CMK (cell line): ENCODE measurements around the gene EPS8L3.
"Not testable (repeated sequence)": the region's sequence is repeated elsewhere in the genome, so short reads cannot be mapped to it uniquely, and the experiment has no call there.

Experiments used
- DNase-seq: peaks from one replicate; pipeline ENCODE4 v3.0.0-alpha.2; 2010; ENCODE audit warnings: low read depth

EPS8L3 gene

DNA sequence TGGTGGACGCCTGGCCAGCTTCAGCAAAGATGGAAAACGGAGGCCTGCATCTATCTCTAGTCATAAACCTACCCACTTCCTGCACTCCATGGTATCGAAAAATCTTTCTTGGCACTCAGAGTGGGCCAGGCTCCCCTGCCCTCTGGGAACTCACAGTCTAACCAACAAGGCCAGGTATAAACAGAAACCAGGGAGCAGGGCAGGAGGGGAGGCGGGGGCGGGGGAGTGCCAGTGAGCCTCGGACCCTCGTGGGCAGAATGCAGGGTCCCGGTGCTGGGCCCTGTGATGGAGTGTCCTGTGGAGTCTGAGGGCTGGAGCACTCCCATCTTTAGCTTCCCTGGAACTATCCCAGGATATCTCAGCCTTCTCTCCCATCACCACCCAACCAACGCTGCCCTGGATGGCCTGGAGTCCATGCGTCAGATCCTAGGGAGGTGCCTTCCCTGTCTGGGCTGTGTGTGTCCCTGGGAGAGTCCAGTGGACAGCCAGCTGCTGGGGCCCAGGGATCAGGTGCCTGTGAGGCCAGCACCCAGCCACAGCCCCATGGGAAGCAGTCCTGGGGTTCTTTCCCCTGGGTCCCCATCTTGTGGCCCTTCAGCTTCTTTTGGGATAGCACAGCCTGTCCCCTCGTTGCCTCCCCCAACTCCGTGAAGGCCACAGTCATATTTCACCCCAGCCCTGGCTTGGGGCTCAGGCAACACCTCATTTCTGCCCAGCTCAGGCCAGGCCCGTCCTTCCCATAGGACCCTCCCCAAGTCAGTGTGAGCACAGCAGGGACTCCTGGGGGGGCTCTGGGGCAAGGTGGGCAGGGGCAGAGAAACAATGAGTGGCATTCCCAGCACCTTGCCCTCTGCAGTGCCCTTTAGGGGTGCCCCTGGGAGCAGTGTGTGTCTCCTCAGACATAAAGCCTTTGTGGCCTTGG is 1.1 kb upstream of the EPS8L3 start:
- DNase-seq: no peak

DNA sequence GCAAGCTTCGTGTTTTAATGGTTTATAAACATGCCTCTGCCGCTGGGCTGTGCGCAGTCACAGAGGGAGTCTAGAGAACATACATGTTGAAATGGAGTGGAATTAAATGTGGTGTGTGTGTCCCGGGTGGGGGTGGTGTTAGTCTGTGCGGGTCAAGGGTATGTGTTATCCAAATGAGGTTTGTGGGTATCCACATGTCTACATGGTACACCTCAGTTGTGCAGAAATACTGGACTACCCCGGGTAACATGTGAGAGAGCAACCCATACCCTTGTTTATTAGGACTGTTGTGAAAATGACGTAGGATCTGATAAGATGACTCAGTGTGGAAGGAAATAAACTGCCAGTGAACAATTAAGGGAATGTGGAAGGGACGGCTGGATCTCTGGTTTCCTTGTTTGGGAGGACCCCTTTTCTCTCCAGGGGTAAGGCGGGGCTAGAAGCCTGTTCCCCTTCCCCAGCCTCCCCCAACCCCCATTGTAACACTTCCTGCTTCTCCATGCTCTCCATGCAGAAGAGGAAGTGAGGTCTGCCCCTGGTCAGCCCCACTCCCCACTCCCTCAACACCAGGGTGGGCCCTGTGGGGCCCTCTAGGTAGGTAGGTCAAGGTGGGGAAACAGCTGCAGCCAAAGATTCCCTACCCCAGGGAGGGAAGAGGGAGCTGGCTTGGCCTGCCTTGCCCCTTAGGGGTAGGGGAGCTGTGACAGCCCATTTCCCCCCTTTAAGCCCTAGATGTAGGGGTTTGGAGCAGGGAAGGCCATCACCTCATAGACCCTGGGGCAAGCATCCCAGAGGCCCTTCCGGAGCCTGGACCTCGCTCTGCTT is 690 bp downstream of the EPS8L3 start:
- DNase-seq: peak; percentile 78

DNA sequence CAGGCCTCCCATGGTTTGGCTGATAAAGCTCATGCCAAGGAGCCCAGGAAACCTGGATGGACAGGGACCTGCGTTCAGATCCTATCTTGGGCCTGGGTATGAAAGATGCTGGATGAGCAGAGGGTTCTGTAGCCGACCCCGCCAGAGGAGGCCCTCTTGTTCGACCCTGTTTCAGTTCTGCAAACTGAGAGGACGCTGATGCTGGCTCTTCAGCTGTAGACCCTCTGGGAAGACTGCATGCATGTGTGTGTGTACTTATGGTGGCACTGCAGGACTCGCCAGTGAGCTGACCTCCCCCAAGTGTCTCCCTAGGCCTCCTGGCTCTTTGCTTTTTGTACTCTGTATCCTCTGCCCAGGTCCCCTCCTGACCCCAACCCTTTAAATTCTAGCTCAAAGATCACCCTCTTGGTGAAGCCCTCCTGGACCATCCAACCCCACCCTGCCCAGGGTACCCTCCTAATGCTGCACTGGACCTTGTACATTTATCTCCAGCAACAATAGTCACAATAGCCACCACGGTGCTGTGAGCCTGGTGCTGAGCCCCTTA is 1.6 kb downstream of the EPS8L3 start:
- DNase-seq: no peak

DNA sequence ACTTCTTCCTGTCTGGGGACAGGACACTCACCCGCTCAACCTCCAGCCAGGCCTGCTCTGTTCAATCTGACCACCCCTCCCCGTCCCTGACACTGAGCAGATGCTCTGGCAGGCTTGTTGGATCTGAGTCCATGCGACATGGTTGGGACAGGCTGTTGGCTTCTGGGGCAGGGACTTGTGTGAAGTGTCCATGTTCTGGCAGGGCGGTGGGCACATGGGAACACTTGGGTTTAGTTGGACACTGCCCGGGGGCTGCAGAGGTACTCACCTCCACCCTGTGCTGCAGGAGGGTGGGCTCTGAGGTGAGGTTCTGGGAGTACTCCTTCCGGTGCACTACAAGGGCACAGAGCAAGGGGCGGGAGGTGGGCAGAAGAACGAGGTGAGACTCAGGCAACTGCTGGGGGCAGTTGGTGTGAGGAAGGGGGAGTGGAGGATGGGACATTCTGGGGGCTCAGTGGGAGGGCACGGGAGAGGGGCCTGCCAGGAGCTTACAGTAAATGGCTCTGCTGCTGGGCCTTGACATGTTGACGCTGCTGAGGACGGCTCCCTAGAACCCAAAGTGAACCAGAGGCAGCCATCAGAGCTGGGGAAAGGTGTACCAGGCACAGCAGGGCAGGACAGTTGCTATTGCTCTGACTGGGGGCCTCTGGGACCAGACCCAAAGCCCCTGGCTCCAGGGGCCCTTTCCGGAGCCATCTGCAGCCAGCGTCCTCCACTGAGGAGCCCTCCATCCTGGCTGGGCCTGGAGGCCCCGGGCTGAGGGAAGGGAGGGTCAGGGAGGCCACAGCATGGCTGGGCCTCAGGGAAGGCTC is 2.3 kb downstream of the EPS8L3 start:
- no peak for DNase-seq

DNA sequence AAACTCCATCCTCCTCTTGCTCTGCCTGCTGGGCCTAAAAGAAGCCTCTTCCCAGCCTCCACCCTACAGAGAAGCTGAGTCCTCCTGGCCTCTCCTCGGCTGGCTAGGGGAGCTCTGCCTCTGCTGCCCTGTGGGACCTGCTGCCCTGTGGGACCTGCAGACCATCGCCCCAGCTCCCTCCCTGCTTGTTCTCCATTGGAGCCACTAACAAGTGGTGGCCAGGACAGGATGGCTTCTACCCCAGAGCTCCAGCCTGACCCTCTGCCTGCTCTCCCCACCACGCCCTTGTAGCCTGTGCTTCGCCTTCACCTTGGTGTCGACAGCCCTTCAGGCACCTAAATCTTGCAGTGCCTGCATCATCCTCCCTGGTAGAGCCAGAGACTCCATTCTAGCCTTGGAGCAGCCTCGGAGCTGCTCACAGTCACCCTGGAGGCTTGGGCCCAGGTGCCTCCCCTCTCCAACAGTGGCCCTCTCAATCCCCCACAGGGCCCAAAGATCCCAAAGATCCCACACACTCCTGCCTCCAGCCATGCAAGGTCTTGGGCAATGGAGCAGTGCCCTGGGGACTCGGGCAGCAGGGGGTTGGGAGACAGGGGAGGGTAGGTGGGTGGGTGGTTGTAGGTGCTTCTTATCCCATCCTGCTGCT is 3.0 kb downstream of the EPS8L3 start:
- DNase-seq: no peak

DNA sequence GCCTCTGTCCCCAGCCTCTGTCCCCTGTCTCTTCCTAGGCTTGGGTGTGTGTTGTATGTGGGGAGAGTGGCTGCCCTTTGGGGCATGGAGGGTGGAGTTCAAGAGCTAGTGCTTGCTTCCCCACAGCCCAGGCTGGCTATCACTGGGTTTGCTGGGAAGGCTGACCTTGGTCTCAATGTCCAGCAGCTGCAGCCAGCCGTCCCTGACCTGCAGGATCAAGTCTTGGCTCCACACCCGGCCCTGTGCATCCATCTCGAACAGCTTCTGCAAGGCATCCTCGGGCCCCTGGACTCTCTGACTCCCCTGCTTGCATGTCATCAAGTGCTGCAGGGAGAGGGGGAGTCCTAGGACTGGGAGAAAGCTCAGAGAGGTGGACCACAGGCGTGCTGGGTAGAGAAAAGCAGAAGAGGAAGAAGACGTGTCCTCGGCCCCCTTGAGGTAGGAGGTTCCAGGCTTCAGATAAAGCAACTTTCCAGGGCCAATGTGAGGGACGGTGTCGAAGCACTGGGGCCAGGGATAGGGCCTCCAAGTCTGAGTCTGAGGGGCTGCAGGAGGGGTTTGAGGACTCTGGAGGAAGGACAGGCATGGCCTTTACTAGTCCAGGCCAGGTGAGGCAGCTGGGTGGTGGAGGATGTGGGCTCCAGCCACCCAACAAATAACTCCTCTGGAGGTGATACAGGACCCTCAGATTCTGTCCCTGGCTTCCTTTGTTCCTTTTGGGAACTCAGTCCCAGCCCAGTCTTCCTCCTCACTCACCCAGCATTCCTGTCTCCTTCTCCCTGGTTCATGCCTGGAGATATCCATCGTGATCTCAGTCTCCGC is 4.0 kb downstream of the EPS8L3 start:
- DNase-seq: no peak

DNA sequence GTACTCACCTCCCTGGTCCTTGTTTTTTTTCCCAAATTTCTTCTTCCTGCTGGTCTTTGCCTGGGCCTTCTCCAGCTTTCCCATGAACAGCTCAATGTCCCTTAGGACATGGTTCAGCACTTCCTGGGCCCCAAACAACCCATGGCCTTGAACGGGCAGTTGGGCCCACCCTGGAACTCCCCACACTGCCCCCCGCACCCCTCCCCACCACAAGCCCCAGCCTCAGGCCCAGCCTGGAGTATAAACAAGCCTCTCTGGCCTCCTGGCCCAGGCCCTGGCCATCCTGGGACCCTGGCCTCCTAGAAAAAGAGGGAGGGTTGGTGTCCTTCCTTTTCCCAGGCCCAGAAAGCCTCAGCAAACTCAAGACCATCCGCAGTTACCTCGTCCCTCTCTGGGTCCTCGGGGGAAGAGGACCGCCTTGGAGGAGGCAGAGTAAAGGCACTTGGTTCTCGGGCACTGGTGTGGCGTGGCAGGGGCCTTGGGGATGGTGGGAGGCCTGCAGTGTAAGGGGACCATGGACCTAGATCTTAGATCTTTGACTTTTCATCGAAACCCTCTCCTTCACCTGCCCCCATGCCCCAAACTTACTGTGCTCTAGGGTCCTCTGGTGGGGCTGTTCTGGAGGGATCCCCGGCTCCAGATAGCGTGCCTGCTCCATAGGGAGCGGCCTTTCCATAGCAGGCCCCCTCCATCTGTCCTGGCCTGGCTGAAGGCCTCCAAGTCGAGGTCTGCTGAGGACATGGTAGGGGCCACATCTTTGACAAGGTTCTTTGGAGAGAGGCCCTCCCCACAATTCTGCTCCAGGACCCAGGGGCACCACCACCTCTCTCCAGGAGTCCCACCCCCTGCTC is 5.6 kb downstream of the EPS8L3 start:
- DNase-seq: no peak

DNA sequence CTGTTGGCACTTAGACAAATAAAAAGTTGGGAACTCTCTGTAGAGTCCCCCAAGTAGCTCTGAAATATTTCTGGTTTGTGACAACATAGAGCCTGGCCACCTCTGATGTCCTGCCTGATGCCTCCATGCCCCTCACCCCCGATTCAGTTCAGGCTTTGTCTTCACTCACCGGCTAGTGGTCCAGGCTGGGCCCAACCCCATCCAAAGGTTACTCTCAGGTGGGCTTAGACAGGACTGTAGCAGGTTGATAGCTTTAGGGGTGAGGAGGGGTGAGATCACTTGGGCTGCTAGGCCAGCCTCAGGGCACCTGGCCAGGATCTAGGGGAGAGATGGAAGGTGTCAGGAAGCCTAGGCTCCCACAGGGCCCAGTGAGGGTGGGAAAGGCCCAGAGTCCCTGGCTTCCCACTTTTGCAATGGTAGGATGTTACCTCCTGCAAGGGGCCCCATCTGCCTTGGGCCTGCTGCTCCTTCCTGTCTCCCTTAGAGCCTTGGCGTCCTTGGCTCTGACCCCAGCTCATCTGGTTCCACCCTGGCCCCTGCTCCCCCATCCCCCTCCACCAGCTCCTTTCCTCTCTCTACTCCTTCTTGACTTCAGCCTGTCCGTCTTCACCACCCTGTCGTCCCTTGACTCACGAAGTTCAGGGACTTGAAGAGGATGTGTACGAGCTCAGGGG is 6.7 kb downstream of the EPS8L3 start:
- DNase-seq: no peak

DNA sequence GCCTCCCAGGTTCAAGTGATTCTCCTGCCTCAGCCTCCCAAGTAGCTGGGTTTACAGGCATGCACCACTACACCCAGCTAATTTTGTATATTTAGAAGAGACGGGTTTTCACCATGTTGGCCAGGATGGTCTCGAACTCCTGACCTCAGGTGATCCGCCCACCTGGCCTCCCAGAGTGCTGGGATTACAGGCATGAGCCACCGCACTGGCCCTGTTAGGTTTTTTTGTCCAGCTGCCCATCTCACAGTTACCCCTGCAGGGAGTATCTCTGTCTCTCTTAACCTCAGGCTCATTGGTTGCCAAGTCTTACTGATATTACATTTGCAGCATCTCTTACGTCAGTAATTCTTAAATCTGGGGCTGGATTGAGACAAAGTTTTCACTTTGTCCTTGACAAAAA is 7.4 kb downstream of the EPS8L3 start:
- not testable (repeated sequence) for DNase-seq

DNA sequence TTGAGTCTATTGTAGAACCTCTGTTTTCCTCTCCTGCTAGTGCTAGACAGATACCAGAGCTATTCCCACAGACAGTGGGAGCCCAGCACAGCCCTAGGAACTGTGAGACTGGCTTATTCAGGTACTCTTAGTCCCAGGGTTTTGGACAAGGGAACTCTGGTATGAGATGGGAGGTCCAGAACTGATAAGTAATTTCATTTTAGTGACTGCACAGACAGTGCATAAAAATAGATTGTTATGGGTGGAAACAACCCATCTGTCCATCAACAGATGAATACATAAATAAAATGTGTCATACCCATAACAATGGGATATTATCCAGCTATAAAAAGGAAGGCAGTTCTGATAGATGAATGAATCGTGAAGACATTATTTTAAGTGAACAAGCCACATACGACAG is 9.0 kb downstream of the EPS8L3 start:
- no peak for DNase-seq

DNA sequence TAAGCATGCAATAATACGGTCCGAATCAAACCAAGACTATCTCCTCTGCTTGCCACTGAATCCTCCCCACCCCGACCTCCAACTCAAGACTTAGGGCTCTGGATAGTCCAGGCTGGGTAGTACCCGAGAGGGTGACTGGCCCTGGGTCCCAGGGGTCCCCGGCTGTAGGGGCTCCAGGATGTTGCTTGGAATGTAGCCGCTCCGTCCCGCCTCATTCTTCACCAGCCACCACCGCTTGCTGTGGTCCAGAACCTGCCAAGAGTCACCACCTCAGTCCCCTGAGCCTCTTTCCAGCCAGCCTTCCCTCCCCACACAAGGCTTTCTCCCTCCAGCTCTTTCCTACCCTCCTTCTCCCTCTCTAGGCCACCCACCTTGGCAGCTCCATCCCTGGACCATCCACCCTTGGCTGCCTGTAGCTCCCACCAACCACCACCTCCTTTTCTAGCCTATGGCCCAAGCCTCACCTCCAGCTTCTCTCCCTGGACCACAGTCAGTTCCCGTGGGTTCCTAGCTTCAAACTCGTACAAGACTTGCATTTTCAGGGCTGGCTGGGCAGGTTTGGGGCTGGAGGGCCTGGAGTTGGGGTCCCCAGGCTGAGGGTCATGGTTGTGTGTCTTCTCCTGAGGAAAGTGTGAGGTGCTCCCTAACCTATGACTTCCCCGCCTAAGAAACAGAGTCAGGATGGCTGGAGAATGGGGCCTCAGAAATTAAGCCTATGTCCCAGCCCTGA is 12.0 kb downstream of the EPS8L3 start:
- no peak for DNase-seq

DNA sequence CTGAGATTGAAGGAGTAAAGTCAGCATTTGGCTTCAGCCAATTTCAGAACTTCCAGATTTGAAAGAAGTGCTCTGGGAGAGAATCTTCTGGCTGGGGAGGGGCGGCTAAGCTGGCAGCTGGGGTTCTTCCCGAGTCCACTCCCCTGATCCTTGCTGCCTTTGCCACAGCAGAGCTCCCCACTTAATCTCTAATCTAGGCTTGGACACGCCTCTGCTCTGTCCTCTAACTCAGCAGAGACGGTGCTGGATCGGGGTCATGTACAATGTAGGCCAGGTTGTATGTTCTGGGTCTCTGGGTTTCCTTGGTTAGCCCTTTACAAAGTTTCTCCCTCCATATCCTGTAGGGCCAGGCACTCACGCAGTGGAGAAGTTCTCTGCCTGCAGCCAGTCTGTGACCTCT is 12.8 kb downstream of the EPS8L3 start:
- no peak for DNase-seq

DNA sequence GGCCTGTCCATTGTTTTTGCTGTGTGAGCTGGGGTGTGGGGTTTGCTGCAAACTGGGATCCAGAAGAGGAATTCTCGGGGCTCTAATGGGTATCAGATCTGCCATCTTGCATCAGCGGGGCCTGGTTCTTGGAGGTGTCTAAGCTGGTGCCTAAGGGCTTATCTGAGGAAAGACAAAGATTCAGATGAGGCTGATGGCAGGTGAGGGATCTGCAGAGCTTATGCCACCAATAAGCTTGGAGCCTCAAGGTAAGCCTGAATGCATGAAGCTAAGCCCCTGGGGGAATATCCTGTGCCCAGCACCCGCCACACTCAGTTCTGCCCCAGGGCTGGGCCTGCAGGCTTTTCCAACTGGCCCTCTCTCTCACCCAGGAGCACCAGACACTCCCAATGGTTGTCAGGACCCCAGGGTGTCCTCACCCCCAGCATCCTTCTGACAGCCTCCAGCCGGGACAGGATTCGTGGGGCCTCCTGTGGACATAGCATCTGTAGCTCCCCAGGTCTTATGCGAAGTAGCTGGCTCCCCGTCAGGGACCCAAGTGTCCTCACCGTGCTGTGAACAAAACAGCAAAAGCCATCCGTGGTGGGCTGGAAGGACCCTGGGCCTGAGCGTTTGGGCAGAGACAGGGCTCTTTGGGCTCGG is 13.4 kb downstream of the EPS8L3 start:
- no peak for DNase-seq

DNA sequence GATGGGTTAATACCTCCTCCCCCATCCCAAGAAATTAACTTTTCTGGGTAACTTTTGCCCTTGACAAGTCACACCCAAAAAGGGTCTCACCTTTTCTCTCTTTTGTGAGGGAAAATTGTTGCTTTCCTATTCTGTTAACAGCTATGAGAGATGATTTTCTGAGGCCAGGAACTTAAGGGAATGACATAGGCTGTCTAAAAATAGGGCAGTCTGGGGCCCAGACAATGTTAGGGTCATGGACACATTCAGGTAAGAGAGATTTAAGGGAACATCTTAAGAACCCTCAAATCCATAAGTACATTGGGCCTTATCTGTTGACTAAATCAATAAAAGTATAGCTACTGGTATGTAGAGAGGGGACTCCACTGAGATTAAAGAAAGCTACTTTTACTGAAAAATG is 14.5 kb downstream of the EPS8L3 start:
- no peak for DNase-seq

DNA sequence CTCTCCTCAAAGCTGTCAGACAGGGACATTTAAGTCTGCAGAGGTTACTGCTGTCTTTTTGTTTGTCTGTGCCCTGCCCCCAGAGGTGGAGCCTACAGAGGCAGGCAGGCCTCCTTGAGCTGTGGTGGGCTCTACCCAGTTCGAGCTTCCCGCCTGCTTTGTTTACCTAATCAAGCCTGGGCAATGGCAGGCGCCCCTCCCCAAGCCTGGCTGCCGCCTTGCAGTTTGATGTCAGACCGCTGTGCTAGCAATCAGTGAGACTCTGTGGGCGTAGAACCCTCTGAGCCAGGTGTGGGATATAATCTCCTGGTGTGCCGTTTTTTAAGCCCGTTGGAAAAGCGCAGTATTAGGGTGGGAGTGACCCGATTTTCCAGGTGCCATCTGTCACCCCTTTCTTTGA is 15.4 kb downstream of the EPS8L3 start:
- DNase-seq: not testable (repeated sequence)

DNA sequence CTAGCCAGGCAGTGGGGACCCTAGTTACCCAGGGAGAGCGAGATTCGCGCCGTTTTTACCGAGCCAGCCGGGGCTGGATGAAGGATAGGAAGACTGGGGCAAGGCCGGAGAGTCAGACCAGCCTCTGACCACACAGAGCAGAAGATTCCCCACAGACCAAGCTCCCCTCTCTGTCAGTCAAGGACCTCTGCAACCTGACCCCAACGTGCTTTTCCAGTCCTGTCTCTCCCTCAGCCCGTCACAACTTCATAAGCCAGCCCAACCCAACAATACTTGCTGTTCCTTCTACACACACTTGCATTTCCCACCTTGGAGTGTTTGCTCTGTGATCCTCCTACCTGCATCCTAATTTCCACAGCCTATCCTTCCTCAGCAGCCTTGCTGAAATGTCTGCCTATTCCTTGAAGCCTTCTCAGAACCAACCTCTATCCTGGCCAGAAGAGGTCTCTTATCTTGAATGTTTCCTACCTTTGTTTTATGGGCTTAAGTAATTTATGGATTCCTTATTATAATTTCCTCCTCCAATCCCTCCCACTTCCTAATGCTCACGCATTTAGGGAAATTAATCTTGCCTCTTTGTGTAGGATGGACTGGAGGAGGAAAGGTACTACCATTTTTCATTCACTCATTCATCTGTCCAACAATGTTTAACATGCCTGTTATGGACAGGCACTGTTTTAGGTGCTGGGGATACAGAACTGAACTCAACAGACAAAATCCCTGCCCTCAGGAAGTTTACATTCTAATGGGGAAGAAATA is 22.9 kb downstream of the EPS8L3 start, which contains the start of gene GSTM3:
TSS of gene GSTM3 (minus strand) at position 424 of the 759 bp plus-strand sequence. CDS start 751 bp downstream, outside the sequence.
- no peak for DNase-seq
